ENCODE data around the gene GSTK1.

DNA sequence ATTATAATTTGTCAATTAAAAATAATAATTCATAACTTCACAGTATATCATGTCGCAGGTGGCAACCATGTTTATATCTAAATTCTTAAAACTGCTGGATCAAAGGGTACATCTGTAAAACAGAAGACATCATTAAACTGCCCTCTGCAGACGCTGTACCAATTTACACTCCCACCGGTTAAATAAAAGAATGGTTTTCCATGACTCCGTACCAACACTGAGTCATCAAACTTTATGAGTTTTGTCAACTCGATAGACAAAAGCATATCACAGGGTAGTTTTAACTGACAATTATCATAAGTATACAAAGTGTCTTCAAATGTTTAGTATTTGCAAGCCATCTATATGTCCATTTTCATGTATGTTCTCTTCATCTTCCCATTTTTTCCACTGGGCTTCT, 5.7 kb upstream of the GSTK1 start:
- TF ChIP-seq POLR2A (IDR thresholded peaks at IDR 0.05) (no peak), POLR2AphosphoS5 (IDR thresholded peaks at IDR 0.05) (no peak)
